Stimulated activated CD8-positive, alpha-beta memory T cell treated with anti-CD3 and anti-CD28 coated beads, Interleukin-7, amount 100 ng/mL, for 4 hours (primary cell): Measurements from ENCODE around the gene SPDYE18.
"Not testable (repeated sequence)": the region's sequence is repeated elsewhere in the genome, so short reads cannot be mapped to it uniquely, and the experiment has no call there.

Source experiments
- DNase-seq, 2 donors: peaks; one replicate each; pipeline ENCODE4 v3.0.0-alpha.2; 2020; ENCODE audit warnings: low read depth in 2 of 2

Gene SPDYE18, protein sequence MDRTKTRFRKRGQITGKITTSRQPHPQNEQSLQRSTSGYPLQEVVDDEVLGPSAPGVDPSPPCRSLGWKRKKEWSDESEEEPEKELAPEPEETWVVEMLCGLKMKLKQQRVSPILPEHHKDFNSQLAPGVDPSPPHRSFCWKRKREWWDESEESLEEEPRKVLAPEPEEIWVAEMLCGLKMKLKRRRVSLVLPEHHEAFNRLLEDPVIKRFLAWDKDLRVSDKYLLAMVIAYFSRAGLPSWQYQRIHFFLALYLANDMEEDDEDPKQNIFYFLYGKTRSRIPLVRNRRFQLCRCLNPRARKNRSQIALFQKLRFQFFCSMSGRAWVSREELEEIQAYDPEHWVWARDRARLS

DNA sequence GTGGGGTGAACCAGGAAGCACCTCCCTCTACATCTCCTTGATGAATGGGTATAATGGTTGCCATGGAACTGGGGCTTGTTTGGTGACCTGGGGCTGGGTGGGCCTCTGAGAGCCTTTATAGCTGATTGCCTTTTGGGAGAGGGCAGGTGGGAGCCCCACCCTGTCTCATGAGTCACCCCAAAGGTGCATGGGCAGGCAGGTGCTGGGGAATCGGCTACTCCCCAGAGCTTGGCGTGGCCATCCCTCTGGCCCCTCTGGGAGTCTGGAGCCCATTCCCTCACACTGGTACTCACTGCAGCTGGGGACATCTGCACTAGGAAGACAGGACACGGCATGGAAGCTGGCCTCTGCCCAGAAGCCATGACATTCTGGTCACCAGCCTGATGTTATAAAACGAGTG, at the start of gene SPDYE18:
Gene SPDYE18 (minus strand): TSS at position 2 of the 400 bp plus-strand sequence. CDS start 2,046 bp downstream, outside the sequence.
- not testable (repeated sequence) for DNase-seq

DNA sequence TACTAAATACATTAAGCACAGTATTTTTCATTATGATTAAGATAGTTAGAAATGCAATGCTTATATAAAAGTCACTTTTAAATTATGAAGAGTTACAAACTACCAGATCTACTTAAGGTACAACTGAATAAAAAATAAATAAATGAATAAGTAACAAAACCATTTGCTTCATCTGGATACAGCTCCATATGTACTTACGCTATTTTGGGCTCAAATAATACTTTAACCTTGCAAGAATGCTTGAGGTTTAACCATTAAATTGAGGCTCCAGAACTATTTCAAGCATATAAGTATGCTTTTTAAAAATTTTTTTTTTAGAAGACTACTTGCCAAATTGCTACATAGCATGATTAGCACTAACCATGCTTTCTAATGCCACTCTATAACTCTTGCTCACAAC, 46.0 kb upstream of the SPDYE18 start:
- DNase-seq: not testable (repeated sequence)

DNA sequence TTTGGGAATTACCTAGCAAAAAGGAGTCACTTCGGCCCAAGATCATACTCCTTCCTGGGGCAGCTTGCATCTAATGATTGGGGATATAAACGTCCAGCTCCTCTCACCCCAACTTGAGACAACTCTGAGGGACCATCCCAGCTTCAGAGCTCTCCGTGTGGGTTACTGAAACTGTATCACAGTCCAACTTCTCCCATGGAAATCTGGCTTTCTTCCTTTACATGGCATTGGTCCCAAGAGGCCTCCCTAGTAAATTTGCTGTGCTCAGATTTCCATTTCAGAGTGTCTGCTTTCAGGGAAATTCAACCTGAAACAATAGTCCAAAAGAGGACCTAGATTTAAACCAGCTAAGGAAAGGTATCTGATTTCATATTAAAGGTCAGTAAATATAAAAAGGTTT, 45.3 kb upstream of the SPDYE18 start:
- DNase-seq: not testable (repeated sequence)

DNA sequence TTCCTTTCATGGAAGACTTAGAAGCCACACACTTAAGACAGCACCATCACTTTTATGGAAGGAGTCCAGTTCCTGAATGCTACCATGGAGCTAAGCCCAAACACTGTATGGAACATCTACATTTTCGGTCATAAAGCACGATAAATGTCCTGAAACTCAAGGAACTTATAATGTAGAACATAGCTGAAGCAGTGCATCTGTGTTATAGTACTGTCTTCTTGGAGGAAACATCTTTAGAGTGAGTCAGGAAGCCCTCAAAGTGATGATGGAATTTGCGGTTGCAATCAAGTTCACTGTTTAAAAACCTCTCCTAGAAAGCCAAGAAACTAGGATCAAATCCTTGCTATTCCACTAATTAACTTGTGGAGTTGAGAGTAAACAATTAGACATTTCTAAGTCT, 43.5 kb upstream of the SPDYE18 start:
- DNase-seq: not testable (repeated sequence)

DNA sequence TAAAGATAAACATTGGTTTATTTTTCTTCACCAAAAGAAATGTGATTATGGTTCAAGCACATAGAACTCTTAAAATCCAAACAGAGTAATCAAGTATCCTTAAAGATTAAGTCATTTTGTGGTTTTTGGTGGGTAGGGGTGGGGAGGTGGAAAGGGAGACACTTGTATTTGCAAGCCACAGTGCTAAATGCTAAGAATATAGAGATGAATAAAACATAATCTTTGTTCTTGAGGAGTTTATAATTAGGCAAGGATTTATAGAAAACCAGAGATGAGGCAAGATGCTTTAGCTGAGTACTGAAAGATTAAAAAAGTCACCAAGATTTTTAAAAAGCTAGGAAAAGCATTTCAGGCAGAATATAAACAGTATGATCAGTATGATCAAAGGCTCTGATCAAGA, 40.3 kb upstream of the SPDYE18 start:
- DNase-seq: not testable (repeated sequence)

DNA sequence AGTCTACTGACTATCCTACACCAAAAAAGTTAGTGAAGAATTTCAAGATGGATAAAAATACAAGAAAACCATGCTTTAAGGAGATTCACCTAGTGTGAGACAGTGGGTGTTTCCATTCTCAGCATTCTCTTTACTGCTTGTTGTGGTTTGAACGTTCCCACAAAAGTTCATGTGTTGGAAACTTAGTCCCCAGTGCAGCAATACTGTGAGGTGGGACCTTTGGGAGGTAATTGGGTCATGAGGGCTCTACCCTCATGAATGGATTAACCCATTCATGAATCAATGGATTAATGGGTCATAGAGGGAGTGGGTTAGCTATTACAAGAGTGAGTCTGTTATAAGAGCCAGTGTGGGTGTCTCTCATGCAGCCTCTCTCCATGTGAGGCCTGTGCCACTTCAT, 38.8 kb upstream of the SPDYE18 start:
- DNase-seq: not testable (repeated sequence)

DNA sequence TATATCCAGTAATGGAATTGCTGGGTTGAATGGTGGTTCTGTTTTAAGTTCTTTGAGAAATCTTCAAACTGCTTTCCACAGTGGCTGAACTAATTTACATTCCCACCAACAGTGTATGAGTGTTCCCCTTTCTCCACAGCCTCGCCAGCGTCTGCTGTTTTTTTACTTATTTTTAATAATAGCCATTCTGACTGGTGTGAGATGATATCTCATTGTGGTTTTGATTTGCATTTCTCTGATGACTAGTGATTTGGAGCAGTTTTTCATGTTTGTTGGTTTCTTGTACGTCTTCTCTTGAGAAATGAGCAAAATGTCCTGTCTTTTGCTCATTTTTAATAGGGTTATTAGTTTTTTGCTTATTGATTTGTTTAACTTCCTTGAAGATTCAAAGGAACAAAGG, 38.1 kb upstream of the SPDYE18 start:
- DNase-seq: not testable (repeated sequence)

DNA sequence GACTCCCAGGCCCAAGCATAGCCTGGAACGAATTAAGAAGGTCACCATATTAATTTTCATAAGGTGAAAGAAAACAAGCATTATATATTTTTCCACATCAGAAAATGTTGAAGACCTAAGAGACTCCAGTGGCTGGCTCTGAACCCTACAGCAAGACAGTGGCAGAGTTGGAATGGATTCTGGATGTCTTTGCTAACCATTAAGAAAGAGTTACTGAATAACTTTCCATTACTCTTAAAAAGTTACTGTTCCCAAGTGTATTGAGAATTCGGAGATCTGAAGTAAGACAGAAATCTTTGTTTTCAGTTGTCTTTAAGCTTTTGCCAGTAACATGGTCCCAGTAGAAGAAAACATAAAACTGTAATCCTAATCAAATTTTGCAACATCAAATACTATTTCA, 29.9 kb upstream of the SPDYE18 start:
- DNase-seq: not testable (repeated sequence)

DNA sequence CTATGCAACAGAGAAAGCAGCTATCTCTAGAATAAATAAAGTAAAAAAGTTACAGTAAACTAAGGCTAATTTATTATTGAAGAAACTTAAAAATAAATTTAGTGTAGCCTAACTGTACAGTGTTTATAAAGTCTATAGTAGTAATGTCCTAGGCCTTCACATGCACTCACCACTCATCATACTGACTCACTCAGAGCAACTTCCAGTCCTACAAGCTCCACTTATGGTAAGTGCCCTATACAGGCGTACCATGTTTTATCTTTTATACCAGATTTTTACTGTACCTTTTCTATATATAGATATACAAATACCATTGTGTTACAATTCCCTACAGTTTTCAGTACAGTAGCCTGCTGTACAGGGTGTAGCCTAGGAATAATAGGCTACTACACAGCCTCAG, 19.8 kb upstream of the SPDYE18 start:
- not testable (repeated sequence) for DNase-seq

DNA sequence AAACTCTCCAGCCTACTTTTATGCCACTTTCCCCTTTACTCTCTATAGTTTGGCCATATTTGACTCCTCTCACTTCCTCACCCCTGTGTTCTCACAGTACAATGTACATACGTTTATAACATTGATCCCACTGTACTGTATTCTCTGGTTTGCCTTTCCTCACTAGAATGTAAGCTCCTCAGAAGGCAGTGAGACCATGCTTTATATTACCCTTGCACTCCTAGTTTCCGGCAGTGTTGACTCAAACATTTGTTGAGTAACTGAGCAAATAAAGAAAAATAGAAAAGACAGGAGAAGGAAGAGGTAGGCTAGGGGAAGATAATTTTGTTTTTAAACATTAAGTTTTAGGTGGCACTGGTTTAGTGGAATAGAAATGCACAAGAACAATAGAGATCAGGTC, 17.9 kb upstream of the SPDYE18 start:
- DNase-seq: not testable (repeated sequence)

DNA sequence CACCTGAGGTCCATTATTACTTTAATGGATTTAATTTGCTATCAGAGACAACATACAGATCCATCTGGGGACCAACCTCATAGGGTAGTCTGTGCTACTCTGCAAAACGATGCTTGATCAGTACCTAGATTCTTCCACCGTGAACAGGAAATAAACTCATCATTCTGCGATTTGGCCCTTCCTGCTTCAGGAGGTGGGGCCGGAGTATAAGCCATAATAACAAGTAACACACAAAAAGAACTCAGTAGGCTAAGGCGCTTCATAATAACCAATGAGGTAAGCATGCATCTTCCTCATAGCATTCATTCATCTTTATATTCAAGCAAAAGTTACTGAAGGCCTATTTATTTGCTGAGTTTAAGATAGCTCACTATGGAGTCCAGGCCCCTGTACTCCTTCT, 17.3 kb upstream of the SPDYE18 start:
- not testable (repeated sequence) for DNase-seq

DNA sequence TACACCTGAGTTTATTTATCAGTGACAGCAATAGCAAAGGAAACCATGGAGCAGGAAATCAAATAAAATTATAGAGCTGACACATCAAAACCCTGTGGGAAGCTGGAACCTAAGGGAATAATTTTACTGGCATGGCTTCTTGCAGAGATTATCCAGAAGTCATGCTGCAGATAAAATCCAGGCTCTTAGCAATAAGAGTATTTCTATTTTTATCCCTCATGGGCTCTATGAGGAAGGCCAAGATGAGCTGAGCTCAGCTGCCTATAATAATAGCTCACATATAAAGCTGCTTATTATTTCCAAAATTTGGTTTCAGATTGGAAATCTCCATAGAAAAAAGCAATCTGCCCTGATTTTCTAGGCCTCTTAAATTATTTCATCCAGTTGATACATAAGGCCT, 16.8 kb upstream of the SPDYE18 start:
- not testable (repeated sequence) for DNase-seq

DNA sequence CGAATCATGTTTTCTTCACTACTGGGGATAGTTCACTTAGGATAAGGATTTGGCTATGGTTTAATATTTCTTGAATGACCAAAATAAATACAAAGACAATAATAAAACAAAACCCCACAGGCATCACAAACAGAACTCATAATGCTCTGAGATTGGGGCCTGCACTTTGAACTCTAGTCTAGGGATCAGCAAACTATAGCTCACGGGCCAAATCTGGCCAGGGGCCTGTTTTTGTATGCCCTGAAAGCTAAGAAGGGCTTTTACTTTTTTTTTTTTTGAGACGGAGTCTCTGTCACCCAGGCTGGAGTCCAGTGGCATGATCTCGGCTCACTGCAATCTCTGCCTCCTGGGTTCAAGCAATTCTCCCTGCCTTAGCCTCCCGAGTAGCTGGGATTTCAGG, 14.7 kb upstream of the SPDYE18 start:
- DNase-seq: not testable (repeated sequence)

DNA sequence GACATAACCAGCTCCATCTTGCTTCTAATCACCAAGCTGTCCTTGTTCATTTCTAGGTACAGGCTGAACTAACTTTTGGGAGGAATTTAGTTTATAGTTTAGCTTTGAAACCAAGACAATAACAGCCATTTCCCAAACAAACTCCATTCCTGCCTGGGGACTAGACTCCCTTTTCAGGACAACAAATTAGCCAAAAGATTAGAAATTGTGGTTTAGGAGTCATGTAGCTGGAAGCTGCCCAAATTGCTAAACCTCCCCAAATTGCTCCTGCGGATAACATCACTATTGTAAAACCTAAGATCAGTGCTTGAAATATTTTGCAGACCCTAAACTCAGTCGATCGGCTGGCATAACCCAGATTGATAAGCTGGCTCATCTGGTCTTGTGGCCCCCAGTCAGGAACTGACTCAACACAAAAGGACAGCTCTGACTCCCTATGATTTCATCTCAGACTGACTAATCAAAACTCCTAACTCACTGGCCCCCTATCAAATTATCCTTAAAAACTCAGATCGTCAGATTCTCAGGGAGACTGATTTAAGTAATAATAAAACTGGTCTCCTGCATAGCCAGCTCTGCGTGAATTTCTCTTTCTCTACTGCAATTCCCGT, 12.5 kb upstream of the SPDYE18 start:
- not testable (repeated sequence) for DNase-seq

DNA sequence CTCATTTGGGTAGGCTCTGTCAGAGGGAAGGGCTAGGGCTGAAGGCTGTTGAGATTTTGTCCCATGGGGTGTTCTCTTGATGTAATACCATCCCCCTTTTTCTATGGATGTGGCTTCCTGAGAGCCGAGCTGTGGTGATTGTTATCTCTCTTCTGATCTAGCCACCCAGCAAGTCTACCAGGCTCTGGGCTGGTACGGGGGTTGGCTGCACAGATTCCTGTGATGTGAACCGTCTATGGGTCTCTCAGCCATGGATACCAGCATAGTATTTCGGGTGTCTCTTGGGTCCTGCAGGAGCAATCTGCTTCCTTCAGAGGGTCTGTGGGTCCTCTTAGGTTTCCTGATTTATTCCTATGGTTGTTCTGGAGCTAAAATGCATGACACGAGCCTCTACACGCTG, 8.8 kb upstream of the SPDYE18 start:
- DNase-seq: not testable (repeated sequence)

DNA sequence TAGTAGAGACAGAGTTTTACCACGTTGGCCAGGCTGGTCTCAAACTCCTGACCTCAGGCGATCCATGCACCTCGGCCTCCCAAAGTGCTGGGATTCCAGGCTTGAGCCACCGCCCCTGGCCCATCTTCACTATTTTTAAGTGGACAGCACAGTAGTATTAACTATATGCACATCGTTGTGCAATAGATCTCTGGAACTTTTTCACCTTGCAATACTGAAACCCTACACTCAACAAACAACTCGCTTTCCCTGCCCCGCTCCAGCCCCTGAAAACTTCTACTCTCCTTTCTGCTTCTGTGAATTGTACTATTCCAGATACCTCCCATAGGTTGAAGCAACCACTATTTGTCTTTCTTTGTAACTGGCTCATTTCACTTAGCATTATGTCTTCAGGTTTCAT, 3.5 kb upstream of the SPDYE18 start:
- DNase-seq: not testable (repeated sequence)

DNA sequence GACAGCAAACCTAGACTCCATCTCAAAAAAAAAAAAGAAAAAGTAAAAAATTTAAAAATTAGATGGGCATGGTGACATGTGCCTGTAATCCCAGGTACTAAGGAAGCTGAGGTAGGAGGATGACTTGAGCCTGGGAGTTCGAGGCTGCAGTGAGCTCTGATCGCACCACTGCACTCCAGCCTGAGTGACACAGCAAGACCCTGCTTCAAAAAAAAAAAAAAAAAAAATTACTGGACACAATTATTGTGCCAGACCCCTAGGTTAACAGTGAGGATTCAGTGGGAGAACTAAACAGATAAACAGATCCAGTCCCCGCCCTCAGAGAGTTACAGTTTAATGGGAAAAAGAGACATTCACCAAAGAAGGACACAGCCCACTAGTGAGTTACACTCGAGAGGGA, 1.4 kb upstream of the SPDYE18 start:
- not testable (repeated sequence) for DNase-seq

DNA sequence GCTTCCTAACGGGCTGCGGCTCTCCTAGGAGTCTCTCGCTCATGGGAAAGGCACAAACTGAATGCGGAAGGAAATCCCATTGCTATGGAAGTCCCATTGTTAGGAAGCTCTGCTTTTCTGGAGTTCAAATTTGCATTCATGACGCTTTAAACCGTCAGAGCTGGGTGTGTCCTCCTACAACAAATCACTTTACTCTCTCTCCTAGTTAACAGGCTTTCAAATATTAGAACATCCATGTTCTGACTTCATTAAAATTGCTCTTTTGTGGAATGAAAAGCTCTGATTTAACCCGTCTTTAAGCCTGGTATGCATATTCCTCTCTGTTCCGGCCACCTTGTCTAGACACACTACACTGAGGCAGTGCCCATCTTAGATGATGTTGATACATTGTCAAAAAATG, 30.1 kb downstream of the SPDYE18 start, which contains the start of gene SPDYE17:
Gene SPDYE17 (minus strand): TSS at position 101 of the 400 bp plus-strand sequence. CDS start 1,791 bp downstream, outside the sequence.
- DNase-seq: not testable (repeated sequence)

DNA sequence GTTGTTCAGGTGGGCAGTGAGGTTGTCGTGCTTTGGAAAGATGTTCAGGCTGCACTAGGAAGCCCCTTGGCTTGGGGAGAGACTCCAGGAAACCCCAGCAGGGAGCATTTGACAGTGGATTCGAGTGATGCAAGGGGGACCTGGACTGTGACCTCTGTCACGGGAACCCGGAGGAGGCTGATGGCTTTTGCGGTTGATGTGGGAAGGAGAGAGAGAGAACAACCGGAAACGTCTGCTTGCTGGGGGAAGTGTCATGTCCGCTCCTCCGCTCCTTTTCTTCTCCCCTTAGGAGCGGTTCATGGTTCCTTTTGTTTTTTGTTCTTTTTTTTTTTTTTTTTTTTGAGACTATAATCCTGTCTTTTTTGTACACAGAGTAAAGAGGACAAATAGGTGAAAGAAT, 36.0 kb downstream of the SPDYE18 start:
- DNase-seq: not testable (repeated sequence)

DNA sequence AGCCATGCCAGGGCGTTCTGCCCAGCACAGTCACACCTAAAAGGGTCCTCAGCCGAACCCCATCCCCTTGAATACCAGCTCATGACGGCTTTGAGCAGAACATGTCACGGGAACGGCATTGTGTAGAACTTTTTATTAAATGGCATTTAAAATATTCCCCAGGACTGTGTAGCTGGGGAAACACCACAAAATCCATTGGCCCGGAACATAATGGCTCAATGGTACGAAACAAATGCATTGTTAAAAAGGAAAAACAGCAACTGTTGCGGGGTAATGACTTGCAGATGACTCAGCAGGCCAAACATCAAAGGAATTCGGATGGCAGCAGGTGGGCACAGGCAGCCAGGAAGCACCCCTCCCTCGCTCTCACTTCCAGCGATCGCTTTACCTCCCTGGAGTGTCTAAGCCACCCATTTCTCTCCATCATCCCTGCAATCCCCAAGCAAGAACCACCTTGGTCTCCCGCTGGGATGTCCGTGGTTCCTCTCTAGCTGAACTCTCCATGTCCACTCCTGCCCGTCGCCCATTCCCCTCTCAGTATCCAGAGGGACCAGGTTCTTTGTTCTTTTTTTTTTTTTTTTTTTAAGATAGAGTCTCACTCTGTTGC, 52.2 kb downstream of the SPDYE18 start:
- DNase-seq: not testable (repeated sequence)

DNA sequence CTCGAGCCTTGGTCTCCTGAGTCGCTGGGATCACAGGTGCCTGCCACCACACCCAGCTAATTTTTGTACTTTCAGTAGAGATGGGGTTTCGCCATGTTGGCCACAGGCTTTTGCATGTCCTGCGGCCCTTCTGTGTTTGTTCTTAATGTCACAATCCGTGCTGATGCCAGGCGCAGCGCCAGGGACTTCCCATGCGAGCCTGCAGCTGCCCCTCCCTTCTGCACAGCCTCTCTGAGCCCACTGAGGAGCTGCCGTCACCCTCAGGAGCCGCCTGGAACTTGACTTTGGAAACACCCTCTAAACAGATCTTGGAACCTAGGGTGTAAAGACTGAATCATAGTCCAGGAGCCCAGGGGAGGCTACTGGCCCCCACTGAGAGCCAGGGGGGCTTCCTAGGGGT, 54.4 kb downstream of the SPDYE18 start:
- not testable (repeated sequence) for DNase-seq
